DND-41 (cell line): Measurements from ENCODE around the gene ABCG5.

Experiments
- CTCF ChIP-seq: IDR thresholded peaks from 2 replicates; pipeline ENCODE4 v1.5.1; 2012; ENCODE audit warnings: borderline replicate concordance, low read length, moderate library complexity, mild to moderate bottlenecking; ENCODE audit not compliant: poor library complexity, severe bottlenecking; ENCODE audit errors: extremely low read depth
- EZH2 ChIP-seq: IDR thresholded peaks from 3 replicates; pipeline ENCODE4 v1.6.1; 2012; ENCODE audit warnings: borderline replicate concordance, low read depth, mild to moderate bottlenecking, moderate library complexity, low read length, inconsistent platforms; ENCODE audit not compliant: severe bottlenecking

- TF ChIP-seq CTCF, result peak; percentile 43
- TF ChIP-seq EZH2, result no peak
Measured at GRCh38 chr2:43798300-43798699, 40.3 kb downstream of the ABCG5 start.
